Liver (tissue), 9 donors: ENCODE results near the gene NOX3. TPM values are rescaled to one million over a fixed set of nuclear protein-coding genes. Genes with fewer than 3 reads are reported as not detected.

Experiments
- DNase-seq: peaks from one replicate; pipeline ENCODE4 v3.0.0-alpha.2; 2017; ENCODE audit warnings: low spot score
- H3K27ac ChIP-seq, 2 donors: one replicate each; pipeline ENCODE4 v1.7.0; 2013; ENCODE audit warnings: inconsistent platforms in 2 of 2, low read length in 2 of 2, control low read depth in 1 of 2, low read depth in 1 of 2, mild to moderate bottlenecking in 1 of 2
- H3K27me3 ChIP-seq, 4 donors: one replicate each; pipeline versions ENCODE4 v1.6.1 to v1.7.0; 2013; ENCODE audit warnings: low read length in 3 of 4, inconsistent platforms in 1 of 4, mild to moderate bottlenecking in 1 of 4, moderate library complexity in 1 of 4; ENCODE audit not compliant: control insufficient read depth in 4 of 4, insufficient read depth in 4 of 4
- H3K36me3 ChIP-seq, 4 donors: one replicate each; pipeline versions ENCODE4 v1.6.1 to v1.7.0; 2013; ENCODE audit warnings: low read length in 3 of 4, mild to moderate bottlenecking in 3 of 4, low read depth in 1 of 4, moderate library complexity in 1 of 4; ENCODE audit not compliant: control insufficient read depth in 4 of 4, insufficient read depth in 3 of 4
- H3K4me1 ChIP-seq, 4 donors: one replicate each; pipeline versions ENCODE4 v1.6.1 to v1.7.0; 2013; ENCODE audit warnings: low read length in 3 of 4, mild to moderate bottlenecking in 3 of 4, moderate library complexity in 1 of 4; ENCODE audit not compliant: control insufficient read depth in 4 of 4, insufficient read depth in 4 of 4
- H3K4me3 ChIP-seq, 3 donors: one replicate each; pipeline versions ENCODE4 v1.6.1 to v1.7.0; 2013; ENCODE audit warnings: low read length in 3 of 3, control low read depth in 1 of 3, low read depth in 1 of 3, mild to moderate bottlenecking in 1 of 3
- H3K9ac ChIP-seq, 2 donors: one replicate each; pipeline ENCODE4 v1.7.0; 2013; ENCODE audit warnings: low read length in 2 of 2, mild to moderate bottlenecking in 2 of 2, moderate library complexity in 2 of 2, control low read depth in 1 of 2, low read depth in 1 of 2
- H3K9me3 ChIP-seq, 4 donors: one replicate each; pipeline versions ENCODE4 v1.6.1 to v1.7.0; 2013; ENCODE audit warnings: low read length in 3 of 4; ENCODE audit not compliant: control insufficient read depth in 4 of 4
- FOXA2 ChIP-seq: IDR thresholded peaks from 2 replicates; pipeline ENCODE4 v1.6.1; 2016; ENCODE audit warnings: antibody characterized with exemption
- GABPA ChIP-seq, 2 donors: IDR thresholded peaks in 1 of 2; conservative IDR thresholded peaks in 1 of 2; 2 replicates each; pipeline ENCODE4 v1.6.1; 2016; ENCODE audit warnings: antibody characterized with exemption in 2 of 2, mild to moderate bottlenecking in 1 of 2, moderate library complexity in 1 of 2
- HNF4G ChIP-seq: IDR thresholded peaks from 2 replicates; pipeline ENCODE4 v1.6.1; 2016; ENCODE audit warnings: antibody characterized with exemption
- NR2F2 ChIP-seq: IDR thresholded peaks from 2 replicates; pipeline ENCODE4 v1.6.1; 2016; ENCODE audit warnings: antibody characterized with exemption
- RAD21 ChIP-seq, 2 donors: IDR thresholded peaks; 2 replicates each; pipeline ENCODE4 v1.6.1; 2016; ENCODE audit warnings: antibody characterized with exemption in 2 of 2, mild to moderate bottlenecking in 2 of 2
- SP1 ChIP-seq: IDR thresholded peaks from 2 replicates; pipeline ENCODE4 v1.6.1; 2018; ENCODE audit warnings: antibody characterized with exemption, mild to moderate bottlenecking
- YY1 ChIP-seq: IDR thresholded peaks from 2 replicates; pipeline ENCODE4 v1.6.1; 2016; ENCODE audit warnings: antibody characterized with exemption, mild to moderate bottlenecking
- WGBS: extraction: QIAGEN DNeasy Blood & Tissue Kit; methylation state at CpG from one replicate; pipeline ENCODE4 v1.1.7; 2013; 5-methylcytosine and 5-hydroxymethylcytosine counted together
- polyA plus RNA-seq, 2 donors: library from polyadenylated mRNA; stranded (reverse) in 1 of 2; unstranded in 1 of 2; fragments of 200-250 nt in 1 of 2; fragments of >200 nt in 1 of 2; fragmentation: Nextera tagmentation in 1 of 2; extraction: Ambion mirVana in 1 of 2; gene quantifications; one replicate each; pipeline versions ENCODE4 v1.2.1 to v1.2.3, GENCODE V29; 2013 to 2015
- total RNA-seq, 2 donors: library from RNA; depleted of rRNA; stranded (reverse); fragments of >200 nt; gene quantifications; one replicate each; pipeline ENCODE4 v1.2.3, GENCODE V29; 2014
- TF ChIP-seq, protein P1 (sequence below): fragments of 150-350 bp; IDR thresholded peaks from 2 replicates; pipeline ENCODE4 v1.5.1; 2017; ENCODE audit warnings: improper control_type of control experiment, low read depth, low read length; ENCODE audit not compliant: missing input control
- TF ChIP-seq, protein P2 (sequence below): IDR thresholded peaks from 2 replicates; pipeline ENCODE4 v1.6.1; 2016; ENCODE audit warnings: antibody characterized with exemption
- TF ChIP-seq, protein P3 (sequence below): IDR thresholded peaks from 2 replicates; pipeline ENCODE4 v1.6.1; 2016; ENCODE audit warnings: antibody characterized with exemption, mild to moderate bottlenecking
- TF ChIP-seq, protein P4 (sequence below): IDR thresholded peaks from 2 replicates; pipeline ENCODE4 v1.6.1; 2016; ENCODE audit warnings: antibody characterized with exemption
- donor health status: healthy.
- donor health status: healthy.
- donor health status: healthy.
- donor health status: healthy.
- donor health status: healthy.

The NOX3 gene
- total and polyA plus RNA-seq, 4 donors, result not detected

DNA sequence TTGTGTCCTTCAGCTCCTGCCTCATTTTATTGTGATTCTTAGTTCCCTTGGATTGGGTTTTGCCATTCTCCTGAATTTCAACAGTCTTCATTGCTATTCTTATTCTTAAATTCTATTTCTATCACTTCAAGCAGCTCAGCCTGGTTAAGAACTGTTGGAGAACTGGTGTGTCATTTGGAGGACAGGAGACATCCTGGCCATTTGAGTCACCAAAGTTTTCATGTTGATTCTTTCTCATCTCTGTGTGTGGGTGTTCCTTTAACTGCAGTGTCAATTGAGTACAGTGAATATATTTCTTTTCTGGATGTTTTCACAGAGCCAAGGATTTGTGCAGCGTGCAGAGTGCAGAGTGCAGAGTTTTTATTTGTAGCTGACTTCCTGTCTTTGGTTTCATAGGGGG is 107.8 kb downstream of the NOX3 start:
- Histone ChIP-seq H3K4me3 (no peak overlapping the region), H3K36me3 (no peaks in the 10 kb centered on the region), H3K27me3 (no peaks in the 10 kb centered on the region), H3K9me3 (peaks cover 0 to 7% (median 0%) of the 10 kb centered on the region in 4 donors), H3K4me1 (no peaks in the 10 kb centered on the region), H3K9ac (no peak overlapping the region), H3K27ac (no peak overlapping the region)
- DNase-seq, result no peak
- no peak for TF ChIP-seq YY1
- TF ChIP-seq, protein P1, sequence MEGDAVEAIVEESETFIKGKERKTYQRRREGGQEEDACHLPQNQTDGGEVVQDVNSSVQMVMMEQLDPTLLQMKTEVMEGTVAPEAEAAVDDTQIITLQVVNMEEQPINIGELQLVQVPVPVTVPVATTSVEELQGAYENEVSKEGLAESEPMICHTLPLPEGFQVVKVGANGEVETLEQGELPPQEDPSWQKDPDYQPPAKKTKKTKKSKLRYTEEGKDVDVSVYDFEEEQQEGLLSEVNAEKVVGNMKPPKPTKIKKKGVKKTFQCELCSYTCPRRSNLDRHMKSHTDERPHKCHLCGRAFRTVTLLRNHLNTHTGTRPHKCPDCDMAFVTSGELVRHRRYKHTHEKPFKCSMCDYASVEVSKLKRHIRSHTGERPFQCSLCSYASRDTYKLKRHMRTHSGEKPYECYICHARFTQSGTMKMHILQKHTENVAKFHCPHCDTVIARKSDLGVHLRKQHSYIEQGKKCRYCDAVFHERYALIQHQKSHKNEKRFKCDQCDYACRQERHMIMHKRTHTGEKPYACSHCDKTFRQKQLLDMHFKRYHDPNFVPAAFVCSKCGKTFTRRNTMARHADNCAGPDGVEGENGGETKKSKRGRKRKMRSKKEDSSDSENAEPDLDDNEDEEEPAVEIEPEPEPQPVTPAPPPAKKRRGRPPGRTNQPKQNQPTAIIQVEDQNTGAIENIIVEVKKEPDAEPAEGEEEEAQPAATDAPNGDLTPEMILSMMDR, result no peak
- TF ChIP-seq RAD21 (IDR thresholded peaks at IDR 0.05), result no peak
- TF ChIP-seq GABPA (IDR thresholded peaks at IDR 0.05 in 1 of 2, conservative IDR thresholded peaks at IDR 0.05 in 1 of 2), result no peak
- TF ChIP-seq NR2F2, result no peak
- TF ChIP-seq HNF4G, result no peak
- TF ChIP-seq SP1, result no peak
- TF ChIP-seq, protein P2, sequence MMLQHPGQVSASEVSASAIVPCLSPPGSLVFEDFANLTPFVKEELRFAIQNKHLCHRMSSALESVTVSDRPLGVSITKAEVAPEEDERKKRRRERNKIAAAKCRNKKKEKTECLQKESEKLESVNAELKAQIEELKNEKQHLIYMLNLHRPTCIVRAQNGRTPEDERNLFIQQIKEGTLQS, result no peak
- TF ChIP-seq, protein P3, sequence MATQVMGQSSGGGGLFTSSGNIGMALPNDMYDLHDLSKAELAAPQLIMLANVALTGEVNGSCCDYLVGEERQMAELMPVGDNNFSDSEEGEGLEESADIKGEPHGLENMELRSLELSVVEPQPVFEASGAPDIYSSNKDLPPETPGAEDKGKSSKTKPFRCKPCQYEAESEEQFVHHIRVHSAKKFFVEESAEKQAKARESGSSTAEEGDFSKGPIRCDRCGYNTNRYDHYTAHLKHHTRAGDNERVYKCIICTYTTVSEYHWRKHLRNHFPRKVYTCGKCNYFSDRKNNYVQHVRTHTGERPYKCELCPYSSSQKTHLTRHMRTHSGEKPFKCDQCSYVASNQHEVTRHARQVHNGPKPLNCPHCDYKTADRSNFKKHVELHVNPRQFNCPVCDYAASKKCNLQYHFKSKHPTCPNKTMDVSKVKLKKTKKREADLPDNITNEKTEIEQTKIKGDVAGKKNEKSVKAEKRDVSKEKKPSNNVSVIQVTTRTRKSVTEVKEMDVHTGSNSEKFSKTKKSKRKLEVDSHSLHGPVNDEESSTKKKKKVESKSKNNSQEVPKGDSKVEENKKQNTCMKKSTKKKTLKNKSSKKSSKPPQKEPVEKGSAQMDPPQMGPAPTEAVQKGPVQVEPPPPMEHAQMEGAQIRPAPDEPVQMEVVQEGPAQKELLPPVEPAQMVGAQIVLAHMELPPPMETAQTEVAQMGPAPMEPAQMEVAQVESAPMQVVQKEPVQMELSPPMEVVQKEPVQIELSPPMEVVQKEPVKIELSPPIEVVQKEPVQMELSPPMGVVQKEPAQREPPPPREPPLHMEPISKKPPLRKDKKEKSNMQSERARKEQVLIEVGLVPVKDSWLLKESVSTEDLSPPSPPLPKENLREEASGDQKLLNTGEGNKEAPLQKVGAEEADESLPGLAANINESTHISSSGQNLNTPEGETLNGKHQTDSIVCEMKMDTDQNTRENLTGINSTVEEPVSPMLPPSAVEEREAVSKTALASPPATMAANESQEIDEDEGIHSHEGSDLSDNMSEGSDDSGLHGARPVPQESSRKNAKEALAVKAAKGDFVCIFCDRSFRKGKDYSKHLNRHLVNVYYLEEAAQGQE, result no peak
- TF ChIP-seq, protein P4, sequence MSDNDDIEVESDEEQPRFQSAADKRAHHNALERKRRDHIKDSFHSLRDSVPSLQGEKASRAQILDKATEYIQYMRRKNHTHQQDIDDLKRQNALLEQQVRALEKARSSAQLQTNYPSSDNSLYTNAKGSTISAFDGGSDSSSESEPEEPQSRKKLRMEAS, result no peak
- TF ChIP-seq FOXA2, result no peak
- WGBS, result 77% methylated on average over 1 of the region's 1 CpG

DNA sequence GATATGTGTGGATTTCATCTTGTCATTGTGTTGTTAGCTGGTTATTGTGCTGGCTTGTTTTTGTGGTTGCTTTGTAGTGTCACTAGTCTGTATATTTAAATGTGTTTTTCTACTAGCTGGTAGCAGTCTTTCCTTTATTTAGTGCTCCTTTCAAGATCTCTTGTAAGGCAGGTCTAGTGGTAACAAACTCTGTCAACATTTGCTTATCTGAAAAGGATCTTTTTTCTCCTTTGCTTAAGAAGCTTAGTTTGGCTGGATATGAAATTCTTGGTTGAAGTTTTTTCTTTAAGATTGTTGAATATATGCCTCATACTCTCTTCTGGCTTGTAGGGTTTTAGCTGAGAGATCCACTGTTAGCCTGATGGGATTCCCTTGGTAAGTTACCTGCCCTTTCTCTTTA is 108.7 kb downstream of the NOX3 start:
- Histone ChIP-seq H3K27me3 (no peaks in the 10 kb centered on the region), H3K27ac (no peak overlapping the region), H3K4me3 (no peak overlapping the region), H3K9me3 (peaks cover 0 to 7% (median 0%) of the 10 kb centered on the region in 4 donors), H3K9ac (no peak overlapping the region), H3K36me3 (no peaks in the 10 kb centered on the region), H3K4me1 (no peaks in the 10 kb centered on the region)
- DNase-seq, result no peak
- TF ChIP-seq GABPA (IDR thresholded peaks at IDR 0.05 in 1 of 2, conservative IDR thresholded peaks at IDR 0.05 in 1 of 2) (no peak), FOXA2 (no peak)

Other genes with a start within 250 kb of the NOX3 start
- gene CLDN20, start 191.8 kb downstream of the NOX3 start, total RNA-seq, result not detected
- under 1 TPM in 1 of 2 donors, not detected in 1; 0.26 TPM for gene CLDN20, start 191.8 kb downstream of the NOX3 start, polyA plus RNA-seq
- gene TFB1M, start 141.4 kb downstream of the NOX3 start, total RNA-seq, result 10 to 100 TPM in 1 of 2 donors, 1 to 10 TPM in 1; 9.2 to 15.4 TPM
- gene TFB1M, start 141.4 kb downstream of the NOX3 start, polyA plus RNA-seq, result 10 to 100 TPM in 1 of 2 donors, 1 to 10 TPM in 1; 9.8 to 17.0 TPM